Stimulated activated CD4-positive, alpha-beta T cell treated with anti-CD3 and anti-CD28 coated beads, Interleukin-2, amount 100 ng/mL, for 24 hours (primary cell): Measurements from ENCODE around the gene NPTX2.

ENCODE experiments used
- DNase-seq, 2 donors: peaks; one replicate each; pipeline ENCODE4 v3.0.0-alpha.2; 2020

Gene NPTX2

DNA sequence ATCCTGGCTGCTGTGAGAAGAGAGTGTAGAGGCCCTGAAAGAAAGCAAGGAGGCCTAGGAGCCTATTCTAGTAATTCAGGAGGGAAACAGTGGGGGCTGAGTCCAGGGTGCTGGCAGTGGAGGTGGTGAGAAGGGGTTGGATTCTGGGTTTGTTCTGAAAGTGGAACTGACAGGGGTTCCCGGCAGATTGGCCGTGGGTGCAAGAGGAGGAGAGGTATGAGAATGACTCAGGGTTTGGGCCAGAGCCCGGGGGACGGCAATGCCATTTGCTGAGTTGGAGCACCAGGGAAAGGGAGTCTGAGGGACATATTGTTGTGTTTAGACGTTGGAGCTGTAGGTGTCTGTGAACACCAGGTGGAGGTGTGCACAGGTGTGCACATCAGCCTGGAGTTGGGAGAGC lies 38.5 kb downstream of the NPTX2 start:
- DNase-seq, result no peak

DNA sequence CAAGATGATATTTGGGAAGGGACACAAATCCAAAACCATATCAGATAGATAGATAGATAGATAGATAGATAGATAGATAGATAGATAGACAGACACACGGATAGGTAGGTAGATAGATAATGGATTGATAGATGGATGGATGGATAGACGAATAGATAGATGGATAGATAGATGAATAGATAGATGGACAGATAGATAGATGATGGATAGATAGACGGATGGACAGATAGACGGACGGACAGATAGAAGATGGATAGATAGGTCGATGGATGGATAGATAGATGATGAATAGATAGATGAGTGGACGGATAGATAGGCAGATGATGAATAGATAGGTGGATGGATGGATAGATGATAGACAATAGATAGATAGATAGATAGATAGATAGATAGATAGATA lies 39.8 kb downstream of the NPTX2 start:
- DNase-seq, result no peak

DNA sequence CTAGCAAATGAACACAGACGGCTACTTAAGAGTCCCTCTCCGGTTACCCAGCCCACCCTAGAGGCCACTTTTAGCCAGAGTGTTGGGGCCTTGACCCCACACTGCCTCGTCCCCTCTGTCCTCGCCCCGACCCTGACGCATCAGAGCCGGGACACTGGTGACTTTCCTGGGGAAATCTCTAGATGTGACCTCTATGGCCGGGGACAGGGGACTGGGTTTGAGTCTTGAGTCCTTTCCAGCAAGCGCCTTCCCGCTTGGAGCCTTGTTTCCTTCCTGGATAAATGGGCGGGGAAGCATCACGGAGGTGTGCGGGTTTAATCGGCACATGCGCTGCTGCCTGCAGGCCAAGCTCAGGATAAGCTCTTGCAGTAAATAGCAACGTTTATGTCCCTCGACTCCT lies 40.7 kb downstream of the NPTX2 start:
- no peak for DNase-seq

GRCh38 chr7:98659756-98660155 lies 42.7 kb downstream of the NPTX2 start:
- no peak for DNase-seq

DNA sequence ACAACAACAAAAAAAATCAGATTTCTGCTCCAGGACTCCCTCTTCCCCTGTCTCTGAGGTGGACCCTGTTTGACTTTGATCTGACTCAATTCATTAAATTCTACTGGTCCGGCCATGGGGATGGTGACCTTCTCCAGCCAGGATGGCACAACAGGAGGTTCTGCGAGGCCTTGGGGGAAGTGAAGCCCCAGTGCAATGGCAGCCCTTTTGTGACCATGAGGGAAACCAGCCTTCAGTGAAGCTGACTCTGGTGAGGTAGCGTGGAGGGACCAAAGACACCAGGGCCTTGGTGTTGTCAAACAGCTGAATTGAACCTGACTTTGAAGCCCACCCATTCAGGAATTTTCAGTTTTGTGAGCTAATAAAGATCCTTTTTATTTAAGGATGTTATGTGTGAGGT lies 44.5 kb downstream of the NPTX2 start:
- DNase-seq, result no peak

GRCh38 chr7:98662289-98662688 lies 45.2 kb downstream of the NPTX2 start:
- DNase-seq, result no peak

- no peak for DNase-seq
These were observed 47.8 kb downstream of the NPTX2 start for GRCh38 chr7:98664882-98665281.

DNA sequence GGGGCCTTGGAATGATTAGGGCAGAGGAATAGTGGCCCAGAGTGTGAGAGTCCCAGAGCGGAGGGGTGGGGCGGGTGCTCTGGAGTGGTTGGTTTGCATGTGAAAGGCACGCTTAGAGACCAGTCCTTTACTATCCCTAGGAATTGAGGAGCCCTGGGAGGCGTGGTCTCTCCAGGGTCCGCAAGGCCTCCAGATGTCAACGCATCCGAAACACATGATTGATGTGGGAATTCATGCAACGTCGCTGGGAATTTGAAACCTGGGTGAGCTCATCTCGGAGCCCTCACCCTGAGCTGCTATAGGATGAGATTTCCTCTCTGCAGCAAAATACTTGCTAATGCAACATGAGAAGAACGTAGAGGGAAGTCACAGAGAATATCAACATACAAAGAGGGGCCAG lies 51.2 kb downstream of the NPTX2 start:
- DNase-seq, result no peak

DNA sequence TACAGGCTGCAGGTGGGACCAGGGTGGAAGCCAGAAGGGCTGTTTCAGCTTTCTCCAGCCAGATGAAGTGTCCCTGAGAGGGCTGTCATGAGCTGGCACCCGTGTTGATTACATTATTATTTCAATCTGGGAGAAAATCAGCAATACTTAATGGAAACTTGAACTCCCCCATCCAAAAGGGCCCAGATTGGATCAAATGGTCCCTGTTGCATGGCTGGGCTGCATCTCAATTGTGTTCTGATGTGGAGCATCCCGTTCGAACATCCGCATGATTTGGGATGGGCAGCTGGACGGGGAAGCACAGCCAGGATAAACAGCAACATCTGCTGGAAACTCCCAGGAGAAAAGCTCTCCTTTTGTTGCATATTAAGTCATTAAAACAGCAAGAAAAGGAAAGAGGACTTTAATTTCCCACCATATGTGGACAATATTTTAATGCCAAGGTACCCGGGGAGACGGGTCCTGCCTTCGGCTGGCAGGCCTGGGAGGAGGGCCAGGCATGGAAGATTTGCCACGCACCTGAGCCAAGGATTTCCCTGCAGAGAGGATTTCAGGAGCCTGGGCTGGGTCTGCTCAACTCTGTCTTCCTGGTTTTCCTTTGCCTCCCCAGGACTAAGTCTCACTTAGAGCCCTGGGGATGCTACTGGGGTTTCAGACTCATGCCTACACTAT lies 52.4 kb downstream of the NPTX2 start:
- no peak for DNase-seq

GRCh38 chr7:98670186-98670585 lies 53.1 kb downstream of the NPTX2 start:
- no peak for DNase-seq

GRCh38 chr7:98671733-98672331 lies 54.7 kb downstream of the NPTX2 start:
- DNase-seq, result no peak

- no peak for DNase-seq
These were observed 57.4 kb downstream of the NPTX2 start for GRCh38 chr7:98674461-98674860.

DNA sequence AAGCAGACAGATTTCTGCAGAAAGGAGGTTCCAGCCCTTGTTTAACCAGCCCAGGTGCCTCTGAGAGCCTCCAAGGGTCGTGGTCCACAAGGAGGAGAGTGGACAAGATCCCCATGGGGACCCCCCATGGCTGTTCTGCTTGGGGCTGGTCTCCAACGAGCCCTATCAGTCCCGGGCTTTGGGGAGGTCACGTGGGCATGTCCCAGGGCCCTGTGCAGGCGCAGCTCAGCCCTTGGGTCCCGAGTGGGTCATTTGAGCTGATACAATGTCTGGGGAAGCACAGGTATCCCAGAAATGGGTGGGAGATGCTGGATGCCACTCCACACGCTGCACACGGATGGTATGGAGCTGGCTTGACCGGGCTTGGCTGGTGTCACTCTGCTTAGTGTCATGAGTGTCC lies 57.8 kb downstream of the NPTX2 start:
- no peak for DNase-seq

DNA sequence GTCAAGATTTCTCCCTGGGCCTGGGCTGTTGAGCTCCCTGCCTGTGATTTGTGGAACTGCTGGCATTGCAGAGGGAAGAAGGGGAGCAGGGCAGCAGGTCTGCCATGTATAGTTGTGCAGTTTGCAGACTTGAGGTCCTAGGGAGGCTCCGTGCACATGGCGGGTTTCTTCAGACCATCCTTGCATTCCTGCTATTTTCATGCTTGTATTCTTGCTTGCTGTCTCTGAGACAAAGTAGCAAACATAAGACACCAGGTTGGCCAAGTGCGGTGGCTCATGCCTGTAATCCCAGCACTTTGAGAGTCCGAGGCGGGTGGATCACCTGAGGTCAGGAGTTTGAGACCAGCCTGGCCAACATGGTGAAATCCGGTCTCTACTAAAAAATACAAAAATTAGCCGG lies 61.1 kb downstream of the NPTX2 start:
- DNase-seq, result no peak
